Measurements from ENCODE around the gene NUP214. TPM values are rescaled to one million over a fixed set of nuclear protein-coding genes. Genes with fewer than 3 reads are reported as not detected.
"Not testable (repeated sequence)": the region's sequence is repeated elsewhere in the genome, so short reads cannot be mapped to it uniquely, and the experiment has no call there.

The NUP214 gene
- total RNA-seq, 4 donors from 2014 or later: 17.4 to 45.4 (median 31.1) TPM

GRCh38 chr9:131238402-131239021 lies 113.1 kb downstream of the NUP214 start:
- peaks cover 0 to 4% (median 0%) of the 10 kb centered on the region in 4 donors for H3K27me3 ChIP-seq
- TF ChIP-seq CTCF (IDR thresholded peaks at IDR 0.05) (no peak), POLR2A (IDR thresholded peaks at IDR 0.05) (no peak)
- 1 to 80% methylated on average over 3 to 7 of the region's 23 CpGs for WGBS, 2 donors
- DNase-seq: no peak
- peaks cover 12 to 25% (median 12%) of the 10 kb centered on the region in 3 donors for H3K4me1 ChIP-seq
- H3K27ac ChIP-seq: peak overlapping the region; percentile 27 to 79 (median 54)
- peak overlapping the region in 3 of 4 donors; percentile 2 to 43 (median 10) for H3K4me3 ChIP-seq
- H3K36me3 ChIP-seq: peaks cover 0 to 26% (median 6%) of the 10 kb centered on the region in 3 donors
- H3K9me3 ChIP-seq: no peaks in the 10 kb centered on the region
- intact Hi-C loops (cut with DNase I): no loop called here

- Histone ChIP-seq H3K36me3 (peaks cover 0 to 18% (median 0%) of the 10 kb centered on the region in 3 donors), H3K4me1 (peaks cover 12 to 25% (median 12%) of the 10 kb centered on the region in 3 donors), H3K27me3 (peaks cover 0 to 4% (median 0%) of the 10 kb centered on the region in 4 donors), H3K27ac (no peak overlapping the region), H3K9me3 (no peaks in the 10 kb centered on the region), H3K4me3 (no peak overlapping the region)
- 82 to 83% methylated on average over 11 to 15 of the region's 23 CpGs for WGBS, 2 donors
- no peak for TF ChIP-seq CTCF (IDR thresholded peaks at IDR 0.05)
- TF ChIP-seq POLR2A (IDR thresholded peaks at IDR 0.05): no peak
- no peak for DNase-seq
- intact Hi-C loops (cut with DNase I): no loop called here
These were observed 114.0 kb downstream of the NUP214 start for GRCh38 chr9:131239161-131239975.

- H3K36me3 ChIP-seq: peaks cover 0 to 9% (median 0%) of the 10 kb centered on the region in 3 donors
- H3K9me3 ChIP-seq: no peaks in the 10 kb centered on the region
- no peak for DNase-seq
- H3K4me3 ChIP-seq: no peak overlapping the region
- peaks cover 0 to 4% (median 0%) of the 10 kb centered on the region in 4 donors for H3K27me3 ChIP-seq
- TF ChIP-seq POLR2A (IDR thresholded peaks at IDR 0.05) (no peak), CTCF (IDR thresholded peaks at IDR 0.05) (no peak)
- no peak overlapping the region for H3K27ac ChIP-seq
- peaks cover 12 to 25% (median 12%) of the 10 kb centered on the region in 3 donors for H3K4me1 ChIP-seq
- 75 to 83% methylated on average over 19 to 22 of the region's 22 CpGs for WGBS, 2 donors
- intact Hi-C loops (cut with DNase I): no loop called here
These were observed 114.9 kb downstream of the NUP214 start for GRCh38 chr9:131240047-131240921.

- H3K36me3 ChIP-seq; DNase-seq; H3K4me1 ChIP-seq; H3K27ac ChIP-seq; intact Hi-C loops (cut with DNase I); H3K4me3 ChIP-seq; H3K9me3 ChIP-seq; H3K27me3 ChIP-seq: not testable (repeated sequence)
- whole genome bisulfite sequencing, 2 donors: 67 to 87% methylated on average over 5 of the region's 5 CpGs
These were observed 118.9 kb downstream of the NUP214 start for GRCh38 chr9:131244331-131244730.

- no peaks in the 10 kb centered on the region for H3K9me3 ChIP-seq
- H3K4me1 ChIP-seq: no peaks in the 10 kb centered on the region
- TF ChIP-seq CTCF (IDR thresholded peaks at IDR 0.05): no peak
- TF ChIP-seq POLR2A (IDR thresholded peaks at IDR 0.05): no peak
- H3K36me3 ChIP-seq: no peaks in the 10 kb centered on the region
- H3K4me3 ChIP-seq: no peak overlapping the region
- DNase-seq: no peak
- intact Hi-C loops (cut with DNase I): no loop called here
- no peaks in the 10 kb centered on the region for H3K27me3 ChIP-seq
- 80 to 86% methylated on average over 4 of the region's 4 CpGs for WGBS, 2 donors
- H3K27ac ChIP-seq: no peak overlapping the region
These were observed 121.2 kb downstream of the NUP214 start for GRCh38 chr9:131246618-131247017.
